HUES6 (cell line): ENCODE results near the gene FAM50A.

Experiments used
- H3K27ac ChIP-seq: 2 replicates; pipeline ENCODE4 v1.7.0; 2013; ENCODE audit warnings: low read depth, mild to moderate bottlenecking, low read length, inconsistent platforms
- H3K27me3 ChIP-seq: 2 replicates; pipeline ENCODE4 v1.6.1; 2013; ENCODE audit warnings: low read length; ENCODE audit not compliant: control insufficient read depth, insufficient read depth
- H3K36me3 ChIP-seq: 2 replicates; pipeline ENCODE4 v1.6.1; 2013; ENCODE audit warnings: low read length; ENCODE audit not compliant: control insufficient read depth, insufficient read depth
- H3K4me1 ChIP-seq: 2 replicates; pipeline ENCODE4 v1.6.1; 2013; ENCODE audit warnings: low read length; ENCODE audit not compliant: control insufficient read depth, insufficient read depth
- H3K4me3 ChIP-seq: 2 replicates; pipeline ENCODE4 v1.5.1; 2013; ENCODE audit warnings: low read depth, low read length
- H3K9ac ChIP-seq: one replicate; pipeline ENCODE4 v1.6.1; 2013; ENCODE audit warnings: mild to moderate bottlenecking, low read length
- H3K9me3 ChIP-seq: 2 replicates; pipeline ENCODE4 v1.6.1; 2013; ENCODE audit warnings: low read depth, low read length; ENCODE audit not compliant: control insufficient read depth, insufficient read depth

FAM50A gene

DNA sequence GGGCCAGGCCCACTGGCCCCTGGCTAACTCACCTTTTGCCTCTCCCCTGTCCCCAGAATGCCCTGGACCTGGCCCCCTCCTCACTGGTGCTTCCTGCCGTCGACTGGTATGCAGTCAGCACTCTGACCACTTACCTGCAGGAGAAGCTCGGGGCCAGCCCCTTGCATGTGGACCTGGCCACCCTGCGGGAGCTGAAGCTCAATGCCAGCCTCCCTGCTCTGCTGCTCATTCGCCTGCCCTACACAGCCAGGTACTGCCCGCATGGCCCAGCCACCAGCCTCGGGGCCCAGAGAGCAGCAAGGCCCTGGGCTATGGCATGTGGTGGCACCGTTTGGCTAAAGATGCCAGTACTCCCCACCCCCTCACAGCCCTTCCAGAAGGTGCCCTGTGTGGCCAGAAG is 11.7 kb upstream of the FAM50A start:
- no peak overlapping the region for H3K4me3 ChIP-seq
- no peak overlapping the region for H3K9ac ChIP-seq
- no peak overlapping the region for H3K27ac ChIP-seq
- peaks cover 31% of the 10 kb centered on the region for H3K36me3 ChIP-seq
- no peaks in the 10 kb centered on the region for H3K27me3 ChIP-seq
- H3K4me1 ChIP-seq, result peaks cover 19% of the 10 kb centered on the region; the same call in 1 of the 2 replicates
- H3K9me3 ChIP-seq, result peaks cover 30% of the 10 kb centered on the region; the same call in 1 of the 2 replicates

DNA sequence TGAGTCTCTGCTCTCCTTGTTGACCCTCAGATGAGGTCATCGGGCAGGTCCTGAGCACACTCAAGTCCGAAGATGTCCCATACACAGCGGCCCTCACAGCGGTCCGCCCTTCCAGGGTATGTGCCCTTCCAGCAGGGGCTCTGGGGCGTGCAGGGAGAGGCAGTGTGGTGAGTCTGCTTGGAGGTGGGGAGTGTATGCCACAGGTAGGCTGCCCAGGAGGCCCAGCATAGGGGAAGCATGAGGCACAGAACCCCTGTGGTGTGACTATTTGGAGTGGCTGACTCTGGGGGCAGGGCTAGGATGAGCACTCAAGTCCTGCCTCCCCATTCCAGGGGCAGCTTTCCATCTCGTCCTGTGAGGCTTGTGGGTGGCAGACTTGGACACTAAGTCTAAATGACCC is 10.3 kb upstream of the FAM50A start:
- Histone ChIP-seq H3K4me3 (no peak overlapping the region), H3K9me3 (peaks cover 30% of the 10 kb centered on the region; the same call in 1 of the 2 replicates), H3K4me1 (peaks cover 27% of the 10 kb centered on the region; the same call in 1 of the 2 replicates), H3K27ac (no peak overlapping the region), H3K27me3 (no peaks in the 10 kb centered on the region), H3K36me3 (peaks cover 32% of the 10 kb centered on the region), H3K9ac (no peak overlapping the region)

DNA sequence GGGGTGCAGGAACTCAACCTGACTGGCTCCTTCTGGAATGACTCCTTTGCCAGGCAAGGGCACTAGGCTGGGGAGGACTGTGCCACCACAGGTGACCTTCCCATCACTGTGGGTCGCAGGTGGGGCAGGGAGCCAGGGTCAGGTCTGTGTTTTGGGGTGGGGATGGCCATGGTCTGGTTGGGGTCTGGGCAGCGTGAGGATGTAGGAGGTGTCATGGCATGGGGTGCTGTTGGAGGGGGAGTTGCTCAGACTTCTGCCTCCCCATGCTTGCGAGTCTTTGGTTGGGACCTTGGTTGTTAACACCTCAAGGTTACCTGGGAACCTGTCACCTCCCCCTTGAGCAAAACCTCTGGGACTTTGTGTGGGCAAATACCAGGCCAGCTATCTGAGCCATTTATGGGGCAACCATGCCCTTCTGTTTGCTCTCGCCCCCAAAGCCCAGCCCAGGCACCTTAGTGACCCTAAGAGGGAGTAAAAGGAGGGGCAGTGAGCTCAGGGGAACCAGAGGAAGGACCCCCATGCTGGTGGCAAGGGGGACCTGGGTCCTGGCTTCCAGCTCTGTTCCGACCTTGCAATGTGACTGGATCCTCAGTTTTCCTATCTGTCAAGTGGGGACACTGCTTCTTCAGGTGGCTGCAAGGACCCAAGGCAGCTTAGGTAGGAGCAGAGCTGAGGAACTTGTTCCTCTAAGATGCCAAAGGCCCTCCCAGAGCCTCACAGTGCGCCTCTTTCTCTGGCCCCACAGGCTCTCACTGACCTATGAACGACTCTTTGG is 9.4 kb upstream of the FAM50A start:
- Histone ChIP-seq H3K36me3 (peaks cover 39% of the 10 kb centered on the region), H3K9me3 (peaks cover 30% of the 10 kb centered on the region; the same call in 1 of the 2 replicates), H3K4me3 (no peak overlapping the region), H3K9ac (no peak overlapping the region), H3K27me3 (no peaks in the 10 kb centered on the region), H3K4me1 (peaks cover 27% of the 10 kb centered on the region; the same call in 1 of the 2 replicates), H3K27ac (no peak overlapping the region)

DNA sequence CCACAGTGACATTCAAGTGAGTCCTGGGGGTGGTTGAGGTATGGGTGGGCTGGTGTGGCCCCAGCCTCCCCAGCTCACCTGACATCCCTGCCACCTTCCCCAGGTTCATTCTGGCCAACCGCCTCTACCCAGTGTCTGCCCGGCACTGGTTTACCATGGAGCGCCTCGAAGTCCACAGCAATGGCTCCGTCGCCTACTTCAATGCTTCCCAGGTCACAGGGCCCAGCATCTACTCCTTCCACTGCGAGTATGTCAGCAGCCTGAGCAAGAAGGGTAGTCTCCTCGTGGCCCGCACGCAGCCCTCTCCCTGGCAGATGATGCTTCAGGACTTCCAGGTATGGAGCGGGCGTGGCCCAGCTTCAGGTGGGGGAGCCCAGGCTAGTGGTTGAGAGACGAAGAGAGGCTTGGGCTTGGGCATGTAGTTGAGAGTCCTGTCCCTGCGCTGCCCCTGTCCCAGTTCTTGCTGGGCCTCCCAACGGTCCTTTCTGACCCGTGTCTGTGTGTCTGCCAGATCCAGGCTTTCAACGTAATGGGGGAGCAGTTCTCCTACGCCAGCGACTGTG is 8.7 kb upstream of the FAM50A start:
- H3K9me3 ChIP-seq, result peaks cover 33% of the 10 kb centered on the region; the same call in 1 of the 2 replicates
- H3K4me1 ChIP-seq, result peaks cover 27% of the 10 kb centered on the region; the same call in 1 of the 2 replicates
- H3K9ac ChIP-seq, result no peak overlapping the region
- H3K4me3 ChIP-seq, result no peak overlapping the region
- H3K27me3 ChIP-seq, result no peaks in the 10 kb centered on the region
- H3K36me3 ChIP-seq, result peaks cover 45% of the 10 kb centered on the region
- H3K27ac ChIP-seq, result no peak overlapping the region

DNA sequence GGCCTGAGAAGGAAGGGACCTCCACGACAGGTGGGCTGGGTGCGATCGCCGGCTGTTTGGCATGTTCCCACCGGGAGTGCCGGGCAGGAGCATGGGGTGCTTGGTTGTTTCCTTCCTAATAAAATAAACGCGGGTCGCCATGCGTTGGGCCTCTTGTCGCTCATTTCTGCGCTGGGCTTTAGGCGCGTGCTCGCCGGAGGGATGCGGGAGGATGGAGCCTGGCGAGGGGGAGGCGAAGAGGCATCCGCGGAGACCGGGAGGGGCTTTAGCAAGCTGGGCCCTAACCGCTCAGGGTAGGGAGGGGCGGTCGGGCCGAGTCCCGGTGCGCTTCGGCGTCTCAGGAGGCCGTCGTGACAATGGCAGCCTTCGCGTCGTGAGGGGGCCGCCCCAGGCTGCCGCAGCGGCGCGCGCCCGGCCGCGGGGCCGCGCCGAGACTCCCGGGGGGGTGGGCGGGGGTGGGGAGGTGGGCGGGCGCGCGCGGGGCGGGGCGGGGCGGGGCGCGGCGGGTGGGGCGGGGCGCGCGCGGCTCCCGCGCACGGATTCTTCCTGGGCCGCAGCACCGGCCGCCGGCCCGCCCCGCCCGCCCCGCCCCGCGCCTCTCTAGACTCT is 7.5 kb upstream of the FAM50A start:
- H3K4me1 ChIP-seq, result peaks cover 19% of the 10 kb centered on the region; the same call in 1 of the 2 replicates
- H3K9me3 ChIP-seq, result peaks cover 35% of the 10 kb centered on the region; the same call in 1 of the 2 replicates
- H3K4me3 ChIP-seq, result peak overlapping the region; percentile 75
- peak overlapping the region; percentile 86 for H3K9ac ChIP-seq
- H3K27ac ChIP-seq, result peak overlapping the region; percentile 89; the same call in 1 of the 2 replicates
- H3K27me3 ChIP-seq, result no peaks in the 10 kb centered on the region
- H3K36me3 ChIP-seq, result peaks cover 57% of the 10 kb centered on the region

DNA sequence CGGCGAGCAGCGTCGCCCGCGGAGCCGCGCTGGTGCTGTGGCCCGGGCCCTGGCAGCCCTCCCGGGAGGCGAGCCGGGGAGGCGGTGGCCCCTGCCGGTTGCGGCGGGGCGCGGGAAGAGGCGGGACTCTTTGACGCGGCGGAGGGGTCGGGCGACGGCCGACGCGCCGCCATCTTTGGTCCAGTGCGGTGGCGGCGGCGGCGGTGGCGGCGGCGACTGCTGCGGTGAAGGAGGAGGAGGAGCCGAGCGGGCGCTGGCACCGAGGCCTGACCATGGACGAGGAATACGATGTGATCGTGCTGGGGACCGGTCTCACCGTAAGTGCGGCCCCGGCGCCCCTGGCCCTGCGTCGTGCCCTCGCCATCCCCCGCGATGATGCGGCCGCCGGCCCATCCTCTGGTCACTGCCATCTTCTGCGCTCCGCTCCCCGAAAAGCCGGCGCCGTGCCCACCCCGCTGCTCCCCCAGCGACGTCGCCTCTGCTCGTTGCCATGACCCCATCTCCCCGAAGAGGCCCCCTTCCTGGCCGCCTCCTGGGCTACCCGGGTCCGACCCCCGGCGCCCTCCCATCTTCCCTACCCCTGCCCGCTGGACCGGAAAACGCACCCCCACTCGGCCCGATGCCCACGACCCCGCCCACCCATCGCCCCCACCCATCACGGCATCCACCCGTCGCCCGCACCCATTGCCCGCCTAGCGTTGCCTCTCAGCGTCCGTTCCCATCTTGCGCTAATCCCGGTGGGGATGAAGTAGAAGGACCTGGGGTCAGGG is 6.8 kb upstream of the FAM50A start, which contains the start of gene GDI1:
Gene GDI1 (plus strand): TSS at position 172 of the 770 bp plus-strand sequence. CDS start 101 bp downstream, at position 273.
- Histone ChIP-seq H3K9me3 (peaks cover 36% of the 10 kb centered on the region; the same call in 1 of the 2 replicates), H3K27me3 (no peaks in the 10 kb centered on the region), H3K4me3 (peak within 1 kb of the TSS; percentile 75), H3K36me3 (peaks cover 57% of the 10 kb centered on the region), H3K4me1 (peaks cover 17% of the 10 kb centered on the region; the same call in 1 of the 2 replicates), H3K9ac (peak within 1 kb of the TSS; percentile 86), H3K27ac (peak within 1 kb of the TSS; percentile 89; the same call in 1 of the 2 replicates)

DNA sequence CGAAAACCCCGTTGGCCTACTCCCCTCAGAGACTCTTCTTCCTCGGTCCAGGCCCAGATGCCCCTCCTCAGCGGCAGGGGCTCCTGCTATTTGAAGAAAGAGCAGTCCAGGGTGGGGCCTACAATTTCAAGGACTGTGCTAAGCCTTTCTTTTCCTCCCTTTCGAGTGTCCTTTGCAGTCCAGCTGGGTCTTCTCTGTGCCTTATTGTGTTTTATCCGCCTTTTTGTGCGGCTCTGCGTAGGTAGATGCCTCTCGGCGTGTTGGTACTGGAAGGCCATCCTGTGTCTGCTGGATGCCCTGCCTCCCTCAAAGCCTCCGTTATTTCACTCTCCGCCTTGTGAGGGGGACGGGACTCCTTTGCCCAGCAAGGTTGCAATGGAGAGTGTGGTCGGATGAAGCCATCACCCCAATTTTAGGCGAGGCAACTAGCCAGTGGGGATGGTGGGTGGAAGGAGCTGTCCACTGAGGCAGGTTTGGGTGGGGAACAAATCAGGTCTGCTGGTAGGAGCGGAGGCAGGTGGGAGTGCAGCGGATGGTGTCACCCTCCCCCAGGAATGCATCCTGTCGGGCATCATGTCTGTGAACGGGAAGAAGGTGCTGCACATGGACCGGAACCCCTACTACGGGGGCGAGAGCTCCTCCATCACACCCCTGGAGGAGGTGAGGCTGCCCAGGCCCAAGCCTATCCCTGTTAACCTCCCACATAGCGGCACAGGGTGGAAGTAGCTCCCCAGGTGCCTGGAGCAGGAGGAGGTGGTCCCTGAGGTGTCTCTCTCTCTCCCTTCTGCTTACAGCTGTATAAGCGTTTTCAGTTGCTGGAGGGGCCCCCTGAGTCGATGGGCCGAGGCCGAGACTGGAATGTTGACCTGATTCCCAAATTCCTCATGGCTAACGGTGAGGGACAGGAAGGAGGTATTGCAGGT is 5.7 kb upstream of the FAM50A start:
- Histone ChIP-seq H3K9me3 (peaks cover 32% of the 10 kb centered on the region; the same call in 1 of the 2 replicates), H3K4me1 (peaks cover 20% of the 10 kb centered on the region; the same call in 1 of the 2 replicates), H3K9ac (peak overlapping the region; percentile 52), H3K36me3 (peaks cover 53% of the 10 kb centered on the region), H3K27me3 (no peaks in the 10 kb centered on the region), H3K4me3 (peak overlapping the region; percentile 75), H3K27ac (no peak overlapping the region)

GRCh38 chrX:154439841-154440240 is 4.1 kb upstream of the FAM50A start:
- peaks cover 28% of the 10 kb centered on the region; the same call in 1 of the 2 replicates for H3K9me3 ChIP-seq
- H3K9ac ChIP-seq, result no peak overlapping the region
- no peak overlapping the region for H3K4me3 ChIP-seq
- no peaks in the 10 kb centered on the region for H3K27me3 ChIP-seq
- H3K4me1 ChIP-seq, result peaks cover 20% of the 10 kb centered on the region; the same call in 1 of the 2 replicates
- peaks cover 39% of the 10 kb centered on the region for H3K36me3 ChIP-seq
- no peak overlapping the region for H3K27ac ChIP-seq

DNA sequence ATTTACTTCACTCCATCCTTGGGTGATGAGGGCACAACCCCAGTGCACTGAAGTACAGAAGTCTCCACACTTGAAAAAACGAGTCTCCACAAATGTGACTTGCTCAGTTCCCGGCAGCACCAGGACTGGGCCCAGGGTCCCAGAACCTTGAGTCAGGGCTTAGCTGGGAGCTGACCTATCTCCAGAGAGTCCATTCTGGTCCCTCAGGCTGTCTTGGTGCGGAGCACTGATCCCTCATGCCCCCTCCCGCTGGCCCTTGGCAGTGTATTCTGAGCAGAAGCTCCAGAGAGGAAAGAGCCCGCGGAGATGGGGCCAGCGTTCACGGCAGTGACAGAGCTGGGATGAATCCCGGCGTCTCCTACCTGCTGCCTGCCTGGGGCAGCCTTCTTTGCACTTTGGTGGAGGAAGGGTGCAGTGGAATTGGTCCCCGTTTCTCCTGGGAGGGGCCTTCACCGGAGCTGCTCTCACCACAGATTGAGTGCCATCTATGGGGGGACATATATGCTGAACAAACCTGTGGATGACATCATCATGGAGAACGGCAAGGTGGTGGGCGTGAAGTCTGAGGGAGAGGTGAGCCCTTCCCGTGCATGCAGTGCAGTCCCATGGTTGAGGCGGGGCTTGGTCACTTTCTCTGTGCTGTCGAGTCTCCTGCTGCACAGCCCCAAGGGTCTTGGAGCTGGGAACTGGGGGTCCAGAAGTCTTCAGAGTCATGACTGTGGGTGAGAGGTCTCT is 3.2 kb upstream of the FAM50A start:
- H3K27me3 ChIP-seq, result no peaks in the 10 kb centered on the region
- peaks cover 31% of the 10 kb centered on the region; the same call in 1 of the 2 replicates for H3K9me3 ChIP-seq
- H3K4me3 ChIP-seq, result no peak overlapping the region
- H3K4me1 ChIP-seq, result peaks cover 20% of the 10 kb centered on the region; the same call in 1 of the 2 replicates
- peaks cover 44% of the 10 kb centered on the region for H3K36me3 ChIP-seq
- no peak overlapping the region for H3K9ac ChIP-seq
- no peak overlapping the region for H3K27ac ChIP-seq
